Spleen (tissue), 11 donors: ENCODE results near the gene METAP1D. TPM values are rescaled to one million over a fixed set of nuclear protein-coding genes. Genes with fewer than 3 reads are reported as not detected.
A peak's percentile ranks its signal among the peaks of the same experiment; 100 is the strongest.

Source experiments
- DNase-seq: peaks from one replicate; pipeline ENCODE4 v3.0.0-alpha.2; 2020
- H3K27ac ChIP-seq, 8 donors: fragments of 200-600 bp; sonication (generic) in 7 of 8; 1 replicate in 4 of 8; 2 replicates in 4 of 8; pipeline versions ENCODE4 v1.5.0 to v1.8.0; 2016 to 2021; ENCODE audit warnings: inconsistent platforms in 4 of 8, mild to moderate bottlenecking in 4 of 8, moderate library complexity in 1 of 8
- H3K27me3 ChIP-seq, 7 donors: fragments of 200-600 bp; sonication (generic) in 6 of 7; replicated peaks in 1 of 7; 1 replicate in 4 of 7; 2 replicates in 3 of 7; pipeline versions ENCODE4 v1.5.0 to v1.8.0; 2016 to 2021; ENCODE audit warnings: inconsistent platforms in 3 of 7, mild to moderate bottlenecking in 1 of 7
- H3K36me3 ChIP-seq, 6 donors: fragments of 200-600 bp; sonication (generic) in 5 of 6; 1 replicate in 4 of 6; 2 replicates in 2 of 6; pipeline versions ENCODE4 v1.5.0 to v1.8.0; 2016 to 2021; ENCODE audit warnings: inconsistent platforms in 2 of 6
- H3K4me1 ChIP-seq, 6 donors: fragments of 200-600 bp; sonication (generic) in 5 of 6; 1 replicate in 3 of 6; 2 replicates in 3 of 6; pipeline versions ENCODE4 v1.5.0 to v1.8.0; 2016 to 2021; ENCODE audit warnings: inconsistent platforms in 3 of 6
- H3K4me3 ChIP-seq, 8 donors: fragments of 200-600 bp; sonication (generic) in 7 of 8; 1 replicate in 4 of 8; 2 replicates in 4 of 8; pipeline versions ENCODE4 v1.5.0 to v1.8.0; 2016 to 2021; ENCODE audit warnings: inconsistent platforms in 4 of 8, mild to moderate bottlenecking in 4 of 8, moderate library complexity in 2 of 8
- H3K9me3 ChIP-seq, 8 donors: fragments of 200-600 bp; sonication (generic) in 7 of 8; 1 replicate in 4 of 8; 2 replicates in 4 of 8; pipeline versions ENCODE4 v1.5.0 to v1.8.0; 2016 to 2021; ENCODE audit warnings: inconsistent platforms in 4 of 8
- POLR2A ChIP-seq, 3 donors: fragments of 450-650 bp; IDR thresholded peaks; one replicate each; pipeline ENCODE4 v1.5.1; 2017; ENCODE audit warnings: antibody characterized with exemption in 3 of 3, mild to moderate bottlenecking in 1 of 3
- POLR2AphosphoS5 ChIP-seq, 3 donors: sonication (generic); formaldehyde crosslinking; IDR thresholded peaks; one replicate each; pipeline ENCODE4 v1.5.1; 2017; ENCODE audit warnings: antibody characterized with exemption in 3 of 3
- WGBS, 5 donors: extraction: QIAGEN DNeasy Blood & Tissue Kit in 3 of 5; methylation state at CpG; one replicate each; pipeline versions ENCODE4 v1.1.5 to v1.1.7; 2013 to 2018; 5-methylcytosine and 5-hydroxymethylcytosine counted together
- intact Hi-C: fragments of 100-400 bp; cut with DNase I; formaldehyde crosslinking; loops from one replicate; pipeline ENCODE4 v1.15.0; 2023; ENCODE audit warnings: low total_unique reads
- polyA plus RNA-seq, 3 donors: library from polyadenylated mRNA; stranded (reverse); fragments of 200-250 nt; gene quantifications; one replicate each; pipeline ENCODE4 v1.2.1, GENCODE V29; 2013
- total RNA-seq, 7 donors: library from RNA; depleted of rRNA in 3 of 7; stranded (reverse); fragments of >200 nt in 3 of 7; fragmentation: NEBNext Ultra II Directional in 4 of 7; extraction: Animal tissue kit (Norgen Biotek cat#: 25700) in 4 of 7; gene quantifications; one replicate each; pipeline versions ENCODE4 v1.1.0 to v1.2.1, GENCODE V29; 2016 to 2021
- TF ChIP-seq, protein P1 (sequence below), 11 experiments: fragments of 200-600 bp in 7 of 11; fragments of 450-650 bp in 4 of 11; sonication (generic) in 4 of 11; IDR thresholded peaks in 8 of 11; conservative IDR thresholded peaks in 3 of 11; 1 replicate in 7 of 11; 2 replicates in 4 of 11; pipeline versions ENCODE4 v1.4.0 to v1.8.0; 2016 to 2021; ENCODE audit warnings: antibody characterized with exemption in 11 of 11, inconsistent platforms in 4 of 11, mild to moderate bottlenecking in 1 of 11
- donor health status: healthy with polysubstance abuse.
- donor health status: DM: no; HTN: no; CAD: no; lungs with moderate emphysema.
- donor health status: DM: no; HTN: no; CAD: no.
- donor health status: Bipolar disorder and iron deficiency.
- donor health status: healthy.
- donor health status: DM: no; HTN: no; CAD: no.
- donor health status: DM: yes; HTN: yes; CAD: no.

Gene METAP1D
- total and polyA plus RNA-seq, 10 donors, result 4.9 to 11.9 (median 8.0) TPM

DNA sequence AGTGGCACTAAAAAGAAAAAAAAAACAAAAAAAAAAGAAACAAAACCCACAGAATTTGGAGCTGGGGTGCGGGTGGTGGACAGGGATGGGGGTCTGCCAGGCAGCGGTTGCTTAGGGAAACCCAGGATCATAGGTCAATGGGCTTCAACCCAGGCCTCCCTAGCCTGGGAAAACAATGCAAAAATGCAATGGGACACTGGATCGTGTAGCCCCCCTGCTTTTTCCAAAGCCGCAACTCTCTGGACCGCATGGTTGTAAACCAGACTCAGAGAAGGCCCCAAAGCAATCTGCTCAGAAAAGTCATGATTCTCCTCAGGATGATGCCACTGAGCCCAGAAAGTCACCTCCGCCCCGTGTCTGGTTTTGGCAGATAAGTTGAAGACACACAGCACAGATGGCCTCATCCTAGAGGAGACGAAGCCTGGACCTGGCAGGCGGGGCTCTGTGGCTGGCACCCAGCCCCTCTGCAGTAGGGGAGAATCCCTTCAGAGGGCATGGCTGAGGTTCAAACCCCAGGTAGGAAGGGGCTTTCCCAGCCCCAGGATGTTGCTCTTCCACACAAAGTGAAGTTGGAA is 97.9 kb downstream of the METAP1D start:
- Histone ChIP-seq H3K4me3 (no peak overlapping the region), H3K9me3 (peaks cover 0 to 10% (median 0%) of the 10 kb centered on the region in 8 donors), H3K36me3 (no peaks in the 10 kb centered on the region), H3K27me3 (peaks cover 66 to 100% (median 100%) of the 10 kb centered on the region in 7 donors), H3K27ac (no peak overlapping the region), H3K4me1 (peaks cover 56 to 97% (median 82%) of the 10 kb centered on the region in 6 donors)
- TF ChIP-seq POLR2A (IDR thresholded peaks at IDR 0.05) (no peak), POLR2AphosphoS5 (IDR thresholded peaks at IDR 0.05) (no peak)
- TF ChIP-seq, protein P1, sequence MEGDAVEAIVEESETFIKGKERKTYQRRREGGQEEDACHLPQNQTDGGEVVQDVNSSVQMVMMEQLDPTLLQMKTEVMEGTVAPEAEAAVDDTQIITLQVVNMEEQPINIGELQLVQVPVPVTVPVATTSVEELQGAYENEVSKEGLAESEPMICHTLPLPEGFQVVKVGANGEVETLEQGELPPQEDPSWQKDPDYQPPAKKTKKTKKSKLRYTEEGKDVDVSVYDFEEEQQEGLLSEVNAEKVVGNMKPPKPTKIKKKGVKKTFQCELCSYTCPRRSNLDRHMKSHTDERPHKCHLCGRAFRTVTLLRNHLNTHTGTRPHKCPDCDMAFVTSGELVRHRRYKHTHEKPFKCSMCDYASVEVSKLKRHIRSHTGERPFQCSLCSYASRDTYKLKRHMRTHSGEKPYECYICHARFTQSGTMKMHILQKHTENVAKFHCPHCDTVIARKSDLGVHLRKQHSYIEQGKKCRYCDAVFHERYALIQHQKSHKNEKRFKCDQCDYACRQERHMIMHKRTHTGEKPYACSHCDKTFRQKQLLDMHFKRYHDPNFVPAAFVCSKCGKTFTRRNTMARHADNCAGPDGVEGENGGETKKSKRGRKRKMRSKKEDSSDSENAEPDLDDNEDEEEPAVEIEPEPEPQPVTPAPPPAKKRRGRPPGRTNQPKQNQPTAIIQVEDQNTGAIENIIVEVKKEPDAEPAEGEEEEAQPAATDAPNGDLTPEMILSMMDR (IDR thresholded peaks at IDR 0.05 in 8 of 11, conservative IDR thresholded peaks at IDR 0.05 in 3 of 11), result no peak
- intact Hi-C loops, result no loop called here
- 35 to 44% (median 38%) methylated on average over 9 of the region's 9 CpGs for WGBS, 5 donors
- DNase-seq, result no peak

DNA sequence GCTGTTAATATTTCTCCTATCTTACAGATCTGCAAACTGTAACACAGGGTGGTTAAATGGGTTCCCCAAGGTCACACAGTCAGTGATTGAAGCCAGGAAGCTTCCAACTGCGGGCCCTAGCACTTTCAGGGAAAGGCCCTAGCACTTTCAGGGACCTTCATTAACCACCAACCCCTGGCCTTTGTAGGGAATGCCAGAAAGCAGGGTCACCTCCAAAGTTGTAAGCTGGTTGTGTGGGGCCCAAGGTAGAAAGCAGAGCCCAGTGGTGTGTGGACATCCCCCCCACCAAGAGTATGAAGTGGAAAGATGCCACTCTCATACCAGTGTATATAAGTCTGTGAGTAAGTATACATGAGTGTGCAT is 98.5 kb downstream of the METAP1D start:
- Histone ChIP-seq H3K4me1 (peaks cover 61 to 100% (median 88%) of the 10 kb centered on the region in 6 donors), H3K36me3 (no peaks in the 10 kb centered on the region), H3K27ac (no peak overlapping the region), H3K27me3 (peaks cover 60 to 100% (median 100%) of the 10 kb centered on the region in 7 donors), H3K9me3 (peaks cover 0 to 10% (median 0%) of the 10 kb centered on the region in 8 donors), H3K4me3 (peak overlapping the region in 1 of 8 donors; percentile 58)
- TF ChIP-seq POLR2A (IDR thresholded peaks at IDR 0.05), result no peak
- no peak for TF ChIP-seq POLR2AphosphoS5 (IDR thresholded peaks at IDR 0.05)
- TF ChIP-seq, protein P1 (IDR thresholded peaks at IDR 0.05 in 8 of 11, conservative IDR thresholded peaks at IDR 0.05 in 3 of 11), result no peak
- intact Hi-C loops, result no loop called here
- WGBS, 5 donors, result 23 to 56% (median 45%) methylated on average over 1 of the region's 1 CpG
- no peak for DNase-seq

DNA sequence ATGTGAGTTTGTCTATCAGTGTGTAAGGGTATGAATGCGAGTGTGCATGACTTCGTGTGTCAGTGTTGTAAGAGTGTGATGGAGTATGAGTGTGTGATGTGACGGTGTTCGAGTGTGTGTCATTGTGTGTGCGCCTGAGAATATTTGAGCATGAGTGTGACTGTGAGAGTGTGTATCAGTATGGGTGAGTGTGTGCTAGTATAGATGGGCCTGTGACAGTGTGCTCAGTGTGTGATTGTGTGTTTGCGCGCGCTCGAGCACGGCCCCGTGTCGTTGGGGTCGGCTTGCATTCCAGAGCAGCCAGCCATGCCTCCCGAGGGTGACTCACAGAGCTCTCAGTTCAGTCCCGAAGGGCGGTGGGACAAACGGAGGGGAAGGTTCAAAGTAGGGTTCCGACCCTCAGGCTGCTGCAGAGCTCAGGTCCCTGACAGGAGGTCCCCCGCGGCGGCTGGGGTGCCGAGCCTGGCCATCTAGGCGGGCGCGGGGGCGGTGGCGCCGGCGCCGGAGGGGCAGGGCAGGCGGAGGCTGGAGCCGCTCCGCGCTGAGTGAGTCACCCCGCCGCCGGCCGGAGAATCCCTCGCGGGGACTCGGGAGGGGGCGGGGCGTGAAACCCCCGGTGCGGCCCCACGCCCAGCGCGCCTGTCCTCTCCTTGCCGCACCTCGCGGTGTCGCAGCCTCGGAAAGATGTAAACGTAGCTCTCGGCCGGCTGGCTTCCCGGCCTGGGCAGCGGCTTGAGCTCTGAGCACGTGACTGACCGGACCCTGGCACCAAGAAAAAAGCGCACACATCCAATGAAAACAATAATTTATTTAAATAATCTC is 99.1 kb downstream of the METAP1D start:
- Histone ChIP-seq H3K27me3 (peaks cover 56 to 100% (median 100%) of the 10 kb centered on the region in 7 donors), H3K27ac (no peak overlapping the region), H3K36me3 (no peaks in the 10 kb centered on the region), H3K4me1 (peaks cover 67 to 100% (median 89%) of the 10 kb centered on the region in 6 donors), H3K4me3 (peak overlapping the region in 6 of 8 donors; percentile 7 to 58 (median 16)), H3K9me3 (peaks cover 0 to 6% (median 0%) of the 10 kb centered on the region in 8 donors)
- intact Hi-C loops, result no loop called here
- peak; percentile 79 for DNase-seq
- TF ChIP-seq POLR2A (IDR thresholded peaks at IDR 0.05) (no peak), POLR2AphosphoS5 (IDR thresholded peaks at IDR 0.05) (peak in 2 of 3 donors; percentile 17 to 59)
- WGBS, 5 donors, result 7 to 9% (median 7%) methylated on average over 28 to 61 of the region's 61 CpGs

DNA sequence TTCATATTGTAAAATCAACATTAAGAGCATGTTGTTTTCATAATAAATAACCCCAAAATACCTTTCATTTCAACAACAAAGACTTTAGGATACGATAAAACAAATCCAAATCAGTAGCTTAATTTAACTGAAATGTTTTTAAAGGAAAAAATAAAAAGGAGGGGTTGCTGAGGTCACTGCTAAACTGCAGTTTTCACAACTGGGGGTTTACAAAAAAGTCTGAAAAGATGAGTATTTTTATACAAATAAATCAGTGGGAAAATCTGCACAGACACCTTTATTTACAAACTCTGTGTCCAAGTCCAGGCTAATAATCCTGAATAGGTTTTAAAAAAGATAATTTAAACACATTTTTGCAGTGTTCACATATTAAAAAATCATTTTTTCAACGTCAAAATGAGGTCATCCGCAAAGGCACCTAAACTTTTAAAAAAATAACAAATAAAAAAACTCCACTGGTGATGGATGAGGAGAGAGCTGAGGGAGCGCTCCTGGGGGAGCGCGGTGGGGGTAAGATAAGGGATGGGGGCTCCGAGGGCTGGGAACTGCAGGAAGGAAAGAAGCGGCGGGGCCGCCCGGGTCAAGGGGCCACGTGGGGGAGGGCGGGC is 99.8 kb downstream of the METAP1D start:
- no peaks in the 10 kb centered on the region for H3K36me3 ChIP-seq
- TF ChIP-seq, protein P1 (IDR thresholded peaks at IDR 0.05 in 8 of 11, conservative IDR thresholded peaks at IDR 0.05 in 3 of 11), result no peak
- TF ChIP-seq POLR2AphosphoS5 (IDR thresholded peaks at IDR 0.05), result no peak
- TF ChIP-seq POLR2A (IDR thresholded peaks at IDR 0.05), result no peak
- H3K4me3 ChIP-seq, result peak overlapping the region in 3 of 8 donors; percentile 9 to 80 (median 17)
- no peak overlapping the region for H3K27ac ChIP-seq
- H3K27me3 ChIP-seq, result peaks cover 48 to 100% (median 100%) of the 10 kb centered on the region in 7 donors
- intact Hi-C loops, result loop anchor here (10.0 kb wide), 3 partner anchors 285 to 1125 kb away; no protein-coding TSS in a partner anchor
- no peak for DNase-seq
- H3K9me3 ChIP-seq, result no peaks in the 10 kb centered on the region
- peaks cover 63 to 100% (median 83%) of the 10 kb centered on the region in 6 donors for H3K4me1 ChIP-seq
- WGBS, 5 donors, result 2 to 8% (median 6%) methylated on average over 13 of the region's 13 CpGs
